ENCODE results near the gene CCDC127. TPM values are rescaled to one million over a fixed set of nuclear protein-coding genes. Genes with fewer than 3 reads are reported as not detected.

The CCDC127 gene
- polyA plus RNA-seq, 3 donors, result 0.68 to 1.5 (median 0.85) TPM

DNA sequence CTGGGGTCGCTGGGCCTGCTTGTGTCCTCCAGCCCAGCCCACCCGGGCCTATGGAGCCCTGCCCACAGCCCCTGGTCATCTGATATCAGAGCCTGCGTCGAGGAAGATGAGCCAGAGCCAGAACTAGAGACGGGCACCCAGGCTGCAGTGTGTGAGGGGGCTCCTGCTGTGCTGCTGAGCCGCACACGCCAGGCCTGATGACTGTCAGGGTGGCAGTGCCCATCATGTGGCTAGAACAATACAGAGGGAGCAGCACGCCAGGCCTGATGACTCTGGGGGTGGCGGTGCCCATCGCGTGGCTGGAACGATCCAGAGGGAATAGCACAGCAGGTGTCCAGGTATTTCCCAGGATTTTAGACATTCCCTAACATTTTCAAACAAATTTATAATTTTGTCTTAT, 35.8 kb downstream of the CCDC127 start:
- H3K4me1 Mint-ChIP-seq, result no peaks in the 10 kb centered on the region
- intact Hi-C loops (cut with micrococcal nuclease), result no loop called here
- TF ChIP-seq, protein P1, sequence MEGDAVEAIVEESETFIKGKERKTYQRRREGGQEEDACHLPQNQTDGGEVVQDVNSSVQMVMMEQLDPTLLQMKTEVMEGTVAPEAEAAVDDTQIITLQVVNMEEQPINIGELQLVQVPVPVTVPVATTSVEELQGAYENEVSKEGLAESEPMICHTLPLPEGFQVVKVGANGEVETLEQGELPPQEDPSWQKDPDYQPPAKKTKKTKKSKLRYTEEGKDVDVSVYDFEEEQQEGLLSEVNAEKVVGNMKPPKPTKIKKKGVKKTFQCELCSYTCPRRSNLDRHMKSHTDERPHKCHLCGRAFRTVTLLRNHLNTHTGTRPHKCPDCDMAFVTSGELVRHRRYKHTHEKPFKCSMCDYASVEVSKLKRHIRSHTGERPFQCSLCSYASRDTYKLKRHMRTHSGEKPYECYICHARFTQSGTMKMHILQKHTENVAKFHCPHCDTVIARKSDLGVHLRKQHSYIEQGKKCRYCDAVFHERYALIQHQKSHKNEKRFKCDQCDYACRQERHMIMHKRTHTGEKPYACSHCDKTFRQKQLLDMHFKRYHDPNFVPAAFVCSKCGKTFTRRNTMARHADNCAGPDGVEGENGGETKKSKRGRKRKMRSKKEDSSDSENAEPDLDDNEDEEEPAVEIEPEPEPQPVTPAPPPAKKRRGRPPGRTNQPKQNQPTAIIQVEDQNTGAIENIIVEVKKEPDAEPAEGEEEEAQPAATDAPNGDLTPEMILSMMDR (IDR thresholded peaks at IDR 0.05), result no peak

DNA sequence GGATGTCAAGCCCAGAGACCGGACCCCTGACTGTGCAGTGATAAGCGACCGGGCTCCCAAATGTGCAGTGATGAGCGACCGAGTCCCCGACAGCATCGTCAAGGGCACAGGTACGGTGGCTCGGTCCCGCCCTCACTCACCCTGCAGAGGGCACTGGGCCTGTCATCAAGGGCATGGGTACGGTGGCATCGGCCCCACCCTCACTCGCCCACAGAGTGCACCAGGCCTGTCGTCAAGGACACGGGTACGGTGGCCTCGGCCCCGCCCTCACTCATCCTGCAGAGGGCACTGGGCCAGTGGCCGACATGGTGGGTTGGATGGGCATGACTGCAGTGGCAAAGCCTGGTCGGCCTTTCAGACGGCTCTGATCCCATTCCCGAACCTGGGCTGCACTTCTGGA, 36.4 kb downstream of the CCDC127 start:
- 95% methylated on average over 22 of the region's 22 CpGs for WGBS (ENCODE audit: insufficient coverage)
- Mint-ChIP-seq H3K4me1 (no peaks in the 10 kb centered on the region), H3K27me3 (ENCODE audit: low read depth in 3 of 3) (peaks cover 0 to 8% (median 2%) of the 10 kb centered on the region in 3 donors), H3K36me3 (no peaks in the 10 kb centered on the region), H3K9me3 (no peaks in the 10 kb centered on the region), H3K4me3 (peak overlapping the region in 1 of 2 donors; percentile 25), H3K27ac (no peak overlapping the region)
- Histone ChIP-seq H3K9me3 (replicated peaks in 1 of 2; ENCODE audit: control insufficient read depth in 1 of 2, insufficient read depth in 1 of 2, low read length in 2 of 2) (no peaks in the 10 kb centered on the region), H3K4me2 (replicated peaks; ENCODE audit: extremely low read depth, low read length, poor library complexity, severe bottlenecking) (no peak overlapping the region), H4K20me1 (ENCODE audit: insufficient read depth, low read length) (no peaks in the 10 kb centered on the region), H3K27ac (ENCODE audit: low read depth in 1 of 2, low read length in 2 of 2) (no peak overlapping the region), H3K9ac (ENCODE audit: insufficient read depth, low read length, poor library complexity, severe bottlenecking) (no peak overlapping the region), H3K36me3 (replicated peaks in 1 of 2; ENCODE audit: control insufficient read depth in 1 of 2, insufficient read depth in 2 of 2, low read length in 2 of 2) (no peaks in the 10 kb centered on the region), H3K79me2 (ENCODE audit: insufficient read depth, low read length) (no peaks in the 10 kb centered on the region), H3K27me3 (ENCODE audit: control insufficient read depth in 2 of 2, insufficient read depth in 2 of 2, low read length in 2 of 2) (no peaks in the 10 kb centered on the region), H2AFZ (ENCODE audit: insufficient read depth, low read depth, low read length, poor library complexity, severe bottlenecking) (no peak overlapping the region), H3K4me1 (ENCODE audit: control insufficient read depth in 1 of 2, insufficient read depth in 2 of 2, low read length in 2 of 2) (no peaks in the 10 kb centered on the region), H3K4me3 (replicated peaks in 1 of 3; ENCODE audit: low read depth in 2 of 3, low read length in 3 of 3) (no peak overlapping the region)
- intact Hi-C loops (cut with micrococcal nuclease), result no loop called here
- TF ChIP-seq, protein P1 (IDR thresholded peaks at IDR 0.05), result no peak
- no peak for DNase-seq

More for the DNA sequence above, 35.8 kb downstream of the CCDC127 start:
- H3K9me3 Mint-ChIP-seq, result no peaks in the 10 kb centered on the region
- no peaks in the 10 kb centered on the region for H3K27me3 ChIP-seq (ENCODE audit: control insufficient read depth in 2 of 2, insufficient read depth in 2 of 2, low read length in 2 of 2)
- H3K27ac ChIP-seq (ENCODE audit: low read depth in 1 of 2, low read length in 2 of 2), result no peak overlapping the region
- H2AFZ ChIP-seq (ENCODE audit: insufficient read depth, low read depth, low read length, poor library complexity, severe bottlenecking), result no peak overlapping the region
- H3K27me3 Mint-ChIP-seq (ENCODE audit: low read depth in 3 of 3), result peaks cover 0 to 8% (median 2%) of the 10 kb centered on the region in 3 donors
- no peak overlapping the region for H3K27ac Mint-ChIP-seq
- H4K20me1 ChIP-seq (ENCODE audit: insufficient read depth, low read length), result no peaks in the 10 kb centered on the region
- H3K4me3 Mint-ChIP-seq, result no peak overlapping the region
- DNase-seq, result no peak
- H3K4me1 ChIP-seq (ENCODE audit: control insufficient read depth in 1 of 2, insufficient read depth in 2 of 2, low read length in 2 of 2), result no peaks in the 10 kb centered on the region
- H3K9me3 ChIP-seq (replicated peaks in 1 of 2; ENCODE audit: control insufficient read depth in 1 of 2, insufficient read depth in 1 of 2, low read length in 2 of 2), result no peaks in the 10 kb centered on the region
- H3K4me3 ChIP-seq (replicated peaks in 1 of 3; ENCODE audit: low read depth in 2 of 3, low read length in 3 of 3), result no peak overlapping the region
- 84% methylated on average over 8 of the region's 12 CpGs for WGBS (ENCODE audit: insufficient coverage)
- H3K4me2 ChIP-seq (replicated peaks; ENCODE audit: extremely low read depth, low read length, poor library complexity, severe bottlenecking), result no peak overlapping the region
- H3K36me3 Mint-ChIP-seq, result no peaks in the 10 kb centered on the region
- no peak overlapping the region for H3K9ac ChIP-seq (ENCODE audit: insufficient read depth, low read length, poor library complexity, severe bottlenecking)
- H3K36me3 ChIP-seq (replicated peaks in 1 of 2; ENCODE audit: control insufficient read depth in 1 of 2, insufficient read depth in 2 of 2, low read length in 2 of 2), result no peaks in the 10 kb centered on the region
- no peaks in the 10 kb centered on the region for H3K79me2 ChIP-seq (ENCODE audit: insufficient read depth, low read length)

Data from CD14-positive monocyte (primary cell).